B cell (primary cell): ENCODE results near the gene MRAS.

Experiments used
- CTCF ChIP-seq: fragments of 200-600 bp; IDR thresholded peaks from one replicate; pipeline ENCODE4 v1.8.0; 2022; ENCODE audit warnings: antibody characterized with exemption, mild to moderate bottlenecking
- EZH2 ChIP-seq: IDR thresholded peaks from 2 replicates; pipeline ENCODE4 v1.6.1; 2012; ENCODE audit warnings: borderline replicate concordance, low read depth, mild to moderate bottlenecking, moderate library complexity, low read length; ENCODE audit not compliant: insufficient read depth, poor library complexity, severe bottlenecking

- TF ChIP-seq CTCF (no peak), EZH2 (no peak)
Measured at GRCh38 chr3:138355071-138355470, 6.7 kb downstream of the MRAS start.
